GM23338 (cell line): ENCODE results near the gene CYP20A1. TPM values are rescaled to one million over a fixed set of nuclear protein-coding genes. Genes with fewer than 3 reads are reported as not detected.

Source experiments
- ATAC-seq: fragments of 200-7000 bp; cut with Tn5 transposase; 3 replicates; pipeline ENCODE4 v1.9.1; 2020
- DNase-seq: peaks from one replicate; pipeline ENCODE4 v3.0.0-alpha.2; 2015; ENCODE audit warnings: low spot score
- H2AFZ ChIP-seq: fragments of 200-600 bp; sonication (generic); 2 replicates; pipeline ENCODE4 v1.8.0; 2016; ENCODE audit warnings: antibody characterized with exemption, mild to moderate bottlenecking, moderate library complexity
- H3F3A ChIP-seq: fragments of 200-600 bp; sonication (generic); replicated peaks from 2 replicates; pipeline ENCODE4 v1.8.0; 2017; ENCODE audit warnings: antibody characterized with exemption, mixed run types, low read depth
- H3K27ac ChIP-seq: fragments of 200-600 bp; sonication (generic); 2 replicates; pipeline ENCODE4 v1.6.1; 2016; ENCODE audit warnings: low read depth
- H3K27me3 ChIP-seq: fragments of 200-600 bp; sonication (generic); 2 replicates; pipeline ENCODE4 v1.8.0; 2016; ENCODE audit warnings: mild to moderate bottlenecking, mixed run types, moderate library complexity; ENCODE audit not compliant: insufficient read depth
- H3K36me3 ChIP-seq: fragments of 200-600 bp; sonication (generic); 2 replicates; pipeline ENCODE4 v1.8.0; 2016; ENCODE audit warnings: mild to moderate bottlenecking; ENCODE audit not compliant: insufficient read depth
- H3K4me1 ChIP-seq: fragments of 200-600 bp; sonication (generic); 2 replicates; pipeline ENCODE4 v1.8.0; 2016; ENCODE audit warnings: mild to moderate bottlenecking, moderate library complexity; ENCODE audit not compliant: insufficient read depth
- H3K4me2 ChIP-seq: fragments of 200-600 bp; sonication (generic); 2 replicates; pipeline ENCODE4 v1.7.1; 2017; ENCODE audit warnings: mixed run types
- H3K4me3 ChIP-seq: fragments of 200-600 bp; sonication (generic); 2 replicates; pipeline ENCODE4 v1.6.1; 2016; ENCODE audit warnings: mixed run types
- H3K79me2 ChIP-seq: fragments of 200-600 bp; sonication (generic); replicated peaks from 2 replicates; pipeline ENCODE4 v1.8.0; 2017; ENCODE audit warnings: mild to moderate bottlenecking; ENCODE audit not compliant: insufficient read depth
- H3K9me2 ChIP-seq: fragments of 200-600 bp; sonication (generic); 2 replicates; pipeline ENCODE4 v1.8.0; 2017; ENCODE audit not compliant: insufficient read depth
- H4K20me1 ChIP-seq: fragments of 200-600 bp; sonication (generic); replicated peaks from 2 replicates; pipeline ENCODE4 v1.8.0; 2017; ENCODE audit warnings: mild to moderate bottlenecking; ENCODE audit not compliant: insufficient read depth
- H3K27ac Mint-ChIP-seq: 2 replicates; pipeline ENCODE4 v1.8.0; 2020; ENCODE audit warnings: inconsistent platforms, mild to moderate bottlenecking, moderate library complexity, mixed read lengths
- H3K27me3 Mint-ChIP-seq: 3 replicates; pipeline ENCODE4 v1.8.0; 2022; ENCODE audit warnings: low read depth, mild to moderate bottlenecking, moderate library complexity, mixed read lengths, inconsistent platforms; ENCODE audit not compliant: insufficient read depth, poor library complexity
- H3K36me3 Mint-ChIP-seq: 3 replicates; pipeline ENCODE4 v1.8.0; 2021; ENCODE audit warnings: low read depth, mild to moderate bottlenecking, inconsistent platforms, moderate library complexity, mixed read lengths
- H3K4me1 Mint-ChIP-seq: 3 replicates; pipeline ENCODE4 v1.8.0; 2020; ENCODE audit warnings: mild to moderate bottlenecking, inconsistent platforms, mixed read lengths
- H3K4me3 Mint-ChIP-seq: 3 replicates; pipeline ENCODE4 v1.8.0; 2021; ENCODE audit warnings: moderate library complexity, mild to moderate bottlenecking, inconsistent platforms, mixed read lengths
- H3K9me3 Mint-ChIP-seq: 3 replicates; pipeline ENCODE4 v1.8.0; 2020; ENCODE audit warnings: moderate library complexity, mild to moderate bottlenecking, inconsistent platforms, mixed read lengths
- CREB1 ChIP-seq: fragments of 250-450 bp; sonication (Bioruptor Pico); IDR thresholded peaks from 2 replicates; pipeline ENCODE4 v1.5.0; 2020; ENCODE audit warnings: low read depth, mild to moderate bottlenecking, moderate library complexity
- EZH2phosphoT487 ChIP-seq: fragments of 200-600 bp; sonication (generic); IDR thresholded peaks from one replicate; pipeline ENCODE4 v1.8.1; 2018; ENCODE audit warnings: antibody characterized with exemption; ENCODE audit not compliant: unreplicated experiment
- JUNB ChIP-seq: IDR thresholded peaks from one replicate; pipeline ENCODE4 v1.6.1; 2016; ENCODE audit warnings: antibody characterized with exemption; ENCODE audit not compliant: unreplicated experiment
- NANOG ChIP-seq: IDR thresholded peaks from 2 replicates; pipeline ENCODE4 v1.6.1; 2016; ENCODE audit warnings: antibody characterized with exemption, borderline replicate concordance
- STAT1 ChIP-seq: IDR thresholded peaks from one replicate; pipeline ENCODE4 v1.6.1; 2016; ENCODE audit warnings: antibody characterized with exemption; ENCODE audit not compliant: unreplicated experiment
- ZNF114 ChIP-seq: fragments of 250-450 bp; sonication (Bioruptor Pico); IDR thresholded peaks from 2 replicates; pipeline ENCODE4 v1.5.0; 2020; ENCODE audit warnings: mild to moderate bottlenecking, moderate library complexity
- ZNF331 ChIP-seq: fragments of 250-450 bp; sonication (Bioruptor Pico); IDR thresholded peaks from 2 replicates; pipeline ENCODE4 v1.5.0; 2020; ENCODE audit warnings: low read depth, mild to moderate bottlenecking, moderate library complexity
- polyA plus RNA-seq: library from polyadenylated mRNA; unstranded; fragments of >200 nt; fragmentation: Nextera tagmentation; extraction: Ambion mirVana; gene quantifications from 2 replicates; pipeline ENCODE4 v1.2.1, GENCODE V29; 2016
- total RNA-seq: library from RNA; depleted of rRNA; stranded (reverse); fragments of >200 nt; shearing (Covaris generic); gene quantifications from 2 replicates; pipeline ENCODE4 v1.2.3, GENCODE V29; 2014
- TF ChIP-seq, protein P1 (sequence below): IDR thresholded peaks from 2 replicates; pipeline ENCODE4 v1.6.1; 2016; ENCODE audit warnings: antibody characterized with exemption
- TF ChIP-seq, protein P2 (sequence below): IDR thresholded peaks from one replicate; pipeline ENCODE4 v1.6.1; 2018; ENCODE audit warnings: antibody characterized with exemption; ENCODE audit not compliant: unreplicated experiment
- TF ChIP-seq, protein P3 (sequence below), 2 experiments: fragments of 200-600 bp in 1 of 2; sonication (generic) in 1 of 2; conservative IDR thresholded peaks; 2 replicates each; pipeline versions ENCODE4 v1.5.1 to v1.6.1; 2016 to 2017; ENCODE audit warnings: antibody characterized with exemption in 2 of 2, low read depth in 2 of 2, mild to moderate bottlenecking in 2 of 2, moderate library complexity in 1 of 2

The CYP20A1 gene
- total and polyA plus RNA-seq, 2 experiments from 2014 or later = 17.0 to 21.0 TPM

DNA sequence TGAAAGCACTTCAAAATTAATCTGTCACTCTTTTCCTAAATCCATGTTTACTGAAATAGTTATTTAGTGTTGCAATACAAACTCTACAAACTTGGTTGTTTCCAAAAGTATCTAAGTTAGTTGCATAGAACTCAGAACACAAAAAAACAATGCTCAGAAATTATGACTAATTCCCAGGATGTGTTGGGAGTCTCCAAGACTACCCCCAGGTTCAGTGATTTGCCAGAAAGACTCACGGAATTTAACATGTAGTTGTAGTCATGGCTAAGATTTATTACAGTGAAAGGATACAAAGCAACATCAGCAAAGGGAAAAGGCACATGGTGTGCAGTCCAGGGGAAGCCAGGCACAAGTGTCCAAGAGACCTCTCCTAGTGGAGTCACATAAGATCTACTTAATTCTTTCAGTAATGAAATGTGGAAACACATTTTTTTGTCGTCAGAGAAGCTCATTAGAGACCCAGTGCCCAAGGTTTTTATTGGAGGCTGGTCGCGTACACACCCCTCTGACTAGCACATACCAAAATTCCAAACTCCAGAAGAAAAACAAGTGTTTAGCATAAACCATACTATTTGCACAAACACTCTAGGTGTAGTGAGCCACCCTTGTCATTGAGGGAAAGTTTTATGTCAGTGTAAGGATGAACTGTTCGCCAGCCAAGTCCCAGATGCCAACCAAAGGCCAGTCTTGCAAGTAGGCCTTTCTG lies 43.3 kb upstream of the CYP20A1 start:
- Histone ChIP-seq H3K79me2 (no peaks in the 10 kb centered on the region), H3K36me3 (no peaks in the 10 kb centered on the region), H3K4me2 (no peak overlapping the region), H3F3A (no peaks in the 10 kb centered on the region), H3K4me3 (no peak overlapping the region), H3K9me2 (no peaks in the 10 kb centered on the region), H3K4me1 (no peaks in the 10 kb centered on the region), H3K27me3 (no peaks in the 10 kb centered on the region), H4K20me1 (0 out of 2 replicates have a peak, but pooled peaks cover 3% of the 10 kb centered on the region), H3K27ac (peak overlapping the region; percentile 50; the same call in 1 of the 2 replicates), H2AFZ (no peak overlapping the region)
- Mint-ChIP-seq H3K36me3 (peaks cover 4% of the 10 kb centered on the region; the same call in 2 of the 3 replicates), H3K9me3 (no peaks in the 10 kb centered on the region), H3K4me1 (no peaks in the 10 kb centered on the region), H3K27ac (no peak overlapping the region), H3K27me3 (peaks cover 6% of the 10 kb centered on the region), H3K4me3 (no peak overlapping the region)
- ATAC-seq = no peak
- TF ChIP-seq, protein P1, sequence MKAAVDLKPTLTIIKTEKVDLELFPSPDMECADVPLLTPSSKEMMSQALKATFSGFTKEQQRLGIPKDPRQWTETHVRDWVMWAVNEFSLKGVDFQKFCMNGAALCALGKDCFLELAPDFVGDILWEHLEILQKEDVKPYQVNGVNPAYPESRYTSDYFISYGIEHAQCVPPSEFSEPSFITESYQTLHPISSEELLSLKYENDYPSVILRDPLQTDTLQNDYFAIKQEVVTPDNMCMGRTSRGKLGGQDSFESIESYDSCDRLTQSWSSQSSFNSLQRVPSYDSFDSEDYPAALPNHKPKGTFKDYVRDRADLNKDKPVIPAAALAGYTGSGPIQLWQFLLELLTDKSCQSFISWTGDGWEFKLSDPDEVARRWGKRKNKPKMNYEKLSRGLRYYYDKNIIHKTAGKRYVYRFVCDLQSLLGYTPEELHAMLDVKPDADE = no peak
- no peak for TF ChIP-seq ZNF114 (CRISPR knock-in tag)
- TF ChIP-seq, protein P2, sequence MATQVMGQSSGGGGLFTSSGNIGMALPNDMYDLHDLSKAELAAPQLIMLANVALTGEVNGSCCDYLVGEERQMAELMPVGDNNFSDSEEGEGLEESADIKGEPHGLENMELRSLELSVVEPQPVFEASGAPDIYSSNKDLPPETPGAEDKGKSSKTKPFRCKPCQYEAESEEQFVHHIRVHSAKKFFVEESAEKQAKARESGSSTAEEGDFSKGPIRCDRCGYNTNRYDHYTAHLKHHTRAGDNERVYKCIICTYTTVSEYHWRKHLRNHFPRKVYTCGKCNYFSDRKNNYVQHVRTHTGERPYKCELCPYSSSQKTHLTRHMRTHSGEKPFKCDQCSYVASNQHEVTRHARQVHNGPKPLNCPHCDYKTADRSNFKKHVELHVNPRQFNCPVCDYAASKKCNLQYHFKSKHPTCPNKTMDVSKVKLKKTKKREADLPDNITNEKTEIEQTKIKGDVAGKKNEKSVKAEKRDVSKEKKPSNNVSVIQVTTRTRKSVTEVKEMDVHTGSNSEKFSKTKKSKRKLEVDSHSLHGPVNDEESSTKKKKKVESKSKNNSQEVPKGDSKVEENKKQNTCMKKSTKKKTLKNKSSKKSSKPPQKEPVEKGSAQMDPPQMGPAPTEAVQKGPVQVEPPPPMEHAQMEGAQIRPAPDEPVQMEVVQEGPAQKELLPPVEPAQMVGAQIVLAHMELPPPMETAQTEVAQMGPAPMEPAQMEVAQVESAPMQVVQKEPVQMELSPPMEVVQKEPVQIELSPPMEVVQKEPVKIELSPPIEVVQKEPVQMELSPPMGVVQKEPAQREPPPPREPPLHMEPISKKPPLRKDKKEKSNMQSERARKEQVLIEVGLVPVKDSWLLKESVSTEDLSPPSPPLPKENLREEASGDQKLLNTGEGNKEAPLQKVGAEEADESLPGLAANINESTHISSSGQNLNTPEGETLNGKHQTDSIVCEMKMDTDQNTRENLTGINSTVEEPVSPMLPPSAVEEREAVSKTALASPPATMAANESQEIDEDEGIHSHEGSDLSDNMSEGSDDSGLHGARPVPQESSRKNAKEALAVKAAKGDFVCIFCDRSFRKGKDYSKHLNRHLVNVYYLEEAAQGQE = no peak
- TF ChIP-seq, protein P3, sequence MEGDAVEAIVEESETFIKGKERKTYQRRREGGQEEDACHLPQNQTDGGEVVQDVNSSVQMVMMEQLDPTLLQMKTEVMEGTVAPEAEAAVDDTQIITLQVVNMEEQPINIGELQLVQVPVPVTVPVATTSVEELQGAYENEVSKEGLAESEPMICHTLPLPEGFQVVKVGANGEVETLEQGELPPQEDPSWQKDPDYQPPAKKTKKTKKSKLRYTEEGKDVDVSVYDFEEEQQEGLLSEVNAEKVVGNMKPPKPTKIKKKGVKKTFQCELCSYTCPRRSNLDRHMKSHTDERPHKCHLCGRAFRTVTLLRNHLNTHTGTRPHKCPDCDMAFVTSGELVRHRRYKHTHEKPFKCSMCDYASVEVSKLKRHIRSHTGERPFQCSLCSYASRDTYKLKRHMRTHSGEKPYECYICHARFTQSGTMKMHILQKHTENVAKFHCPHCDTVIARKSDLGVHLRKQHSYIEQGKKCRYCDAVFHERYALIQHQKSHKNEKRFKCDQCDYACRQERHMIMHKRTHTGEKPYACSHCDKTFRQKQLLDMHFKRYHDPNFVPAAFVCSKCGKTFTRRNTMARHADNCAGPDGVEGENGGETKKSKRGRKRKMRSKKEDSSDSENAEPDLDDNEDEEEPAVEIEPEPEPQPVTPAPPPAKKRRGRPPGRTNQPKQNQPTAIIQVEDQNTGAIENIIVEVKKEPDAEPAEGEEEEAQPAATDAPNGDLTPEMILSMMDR (conservative IDR thresholded peaks at IDR 0.05; ENCODE audit: low read depth in 2 of 2) = no peak
- TF ChIP-seq STAT1 = no peak
- no peak for TF ChIP-seq JUNB
- no peak for TF ChIP-seq NANOG
- DNase-seq = no peak

DNA sequence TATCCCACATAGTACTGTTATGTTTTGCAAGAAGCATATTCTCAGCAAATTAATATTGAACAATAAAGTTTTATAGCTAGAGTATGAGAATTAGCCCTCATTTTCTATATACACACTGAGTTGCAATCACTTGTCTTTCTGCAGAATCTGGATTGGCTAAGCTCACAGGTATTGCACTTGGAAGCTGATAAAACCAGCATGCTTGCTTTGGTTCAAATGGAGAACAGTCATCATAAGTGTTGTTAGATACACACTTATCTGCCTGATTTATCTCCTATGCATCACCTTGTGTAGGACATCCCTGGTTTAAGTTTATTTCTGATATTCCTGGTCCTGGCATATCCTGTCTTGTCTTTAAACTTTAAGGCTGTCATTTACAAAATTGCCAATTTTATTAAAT lies 38.0 kb upstream of the CYP20A1 start:
- ATAC-seq (no peak), DNase-seq (no peak)
- H3K4me3 ChIP-seq = no peak overlapping the region
- Mint-ChIP-seq H3K27me3 (peaks cover 6% of the 10 kb centered on the region), H3K27ac (no peak overlapping the region), H3K4me1 (no peaks in the 10 kb centered on the region), H3K36me3 (peaks cover 12% of the 10 kb centered on the region), H3K9me3 (peaks cover under 1% of the 10 kb centered on the region; the same call in 1 of the 3 replicates), H3K4me3 (no peak overlapping the region)
- H3K79me2 ChIP-seq = no peaks in the 10 kb centered on the region
- H3F3A ChIP-seq = no peaks in the 10 kb centered on the region
- no peak overlapping the region for H3K4me2 ChIP-seq
- no peak overlapping the region for H2AFZ ChIP-seq
- no peaks in the 10 kb centered on the region for H3K4me1 ChIP-seq
- no peaks in the 10 kb centered on the region for H3K27me3 ChIP-seq
- H4K20me1 ChIP-seq = 0 out of 2 replicates have a peak, but pooled peaks cover 3% of the 10 kb centered on the region
- H3K36me3 ChIP-seq = no peaks in the 10 kb centered on the region
- H3K9me2 ChIP-seq = no peaks in the 10 kb centered on the region
- no peak overlapping the region for H3K27ac ChIP-seq
- no peak for TF ChIP-seq ZNF331 (CRISPR knock-in tag)
- TF ChIP-seq EZH2phosphoT487 = no peak
- TF ChIP-seq ZNF114 (CRISPR knock-in tag) = no peak
- no peak for TF ChIP-seq CREB1
